Gastrocnemius medialis (tissue), 4 donors: Measurements from ENCODE around the gene PHF21B.

Experiments
- POLR2A ChIP-seq, 2 donors: fragments of 450-650 bp; IDR thresholded peaks; one replicate each; pipeline ENCODE4 v1.6.1; 2017; ENCODE audit warnings: antibody characterized with exemption in 2 of 2, mild to moderate bottlenecking in 2 of 2, moderate library complexity in 2 of 2
- TF ChIP-seq, protein P1 (sequence below), 5 experiments: fragments of 450-650 bp in 3 of 5; fragments of 200-600 bp in 2 of 5; sonication (generic) in 2 of 5; IDR thresholded peaks in 4 of 5; conservative IDR thresholded peaks in 1 of 5; 1 replicate in 4 of 5; 2 replicates in 1 of 5; pipeline ENCODE4 v1.5.1; 2016 to 2019; ENCODE audit warnings: antibody characterized with exemption in 5 of 5, mild to moderate bottlenecking in 3 of 5, moderate library complexity in 3 of 5

DNA sequence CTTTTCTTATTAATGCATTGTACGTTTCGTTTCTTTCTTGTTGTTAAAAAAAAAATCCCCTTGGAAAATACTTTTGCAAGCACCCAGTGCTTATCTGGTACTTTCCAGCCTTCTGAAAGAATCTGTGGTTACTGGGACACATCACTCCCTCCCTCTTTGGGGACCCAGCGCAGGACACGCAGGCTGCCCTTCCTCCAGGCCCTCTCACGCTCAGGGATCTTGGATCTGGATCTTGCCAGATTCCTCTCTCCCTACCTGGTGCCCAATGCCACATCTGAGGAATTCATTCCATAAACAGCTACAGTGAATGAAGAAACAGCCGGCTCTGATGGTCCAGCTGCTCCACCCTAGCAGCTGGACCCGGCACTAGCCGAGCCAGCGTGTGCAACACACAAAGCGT is 55.7 kb downstream of the PHF21B start:
- TF ChIP-seq, protein P1, sequence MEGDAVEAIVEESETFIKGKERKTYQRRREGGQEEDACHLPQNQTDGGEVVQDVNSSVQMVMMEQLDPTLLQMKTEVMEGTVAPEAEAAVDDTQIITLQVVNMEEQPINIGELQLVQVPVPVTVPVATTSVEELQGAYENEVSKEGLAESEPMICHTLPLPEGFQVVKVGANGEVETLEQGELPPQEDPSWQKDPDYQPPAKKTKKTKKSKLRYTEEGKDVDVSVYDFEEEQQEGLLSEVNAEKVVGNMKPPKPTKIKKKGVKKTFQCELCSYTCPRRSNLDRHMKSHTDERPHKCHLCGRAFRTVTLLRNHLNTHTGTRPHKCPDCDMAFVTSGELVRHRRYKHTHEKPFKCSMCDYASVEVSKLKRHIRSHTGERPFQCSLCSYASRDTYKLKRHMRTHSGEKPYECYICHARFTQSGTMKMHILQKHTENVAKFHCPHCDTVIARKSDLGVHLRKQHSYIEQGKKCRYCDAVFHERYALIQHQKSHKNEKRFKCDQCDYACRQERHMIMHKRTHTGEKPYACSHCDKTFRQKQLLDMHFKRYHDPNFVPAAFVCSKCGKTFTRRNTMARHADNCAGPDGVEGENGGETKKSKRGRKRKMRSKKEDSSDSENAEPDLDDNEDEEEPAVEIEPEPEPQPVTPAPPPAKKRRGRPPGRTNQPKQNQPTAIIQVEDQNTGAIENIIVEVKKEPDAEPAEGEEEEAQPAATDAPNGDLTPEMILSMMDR (IDR thresholded peaks at IDR 0.05 in 4 of 5, conservative IDR thresholded peaks at IDR 0.05 in 1 of 5), result no peak
- TF ChIP-seq POLR2A (IDR thresholded peaks at IDR 0.05), result no peak
